Activated B cell treated with CpG ODN at 0.5 μM for 24 hours (primary cell): ENCODE measurements around the gene TRMU. TPM values are rescaled to one million over a fixed set of nuclear protein-coding genes. Genes with fewer than 3 reads are reported as not detected.

Source experiments
- ATAC-seq: fragments of 200-7000 bp; cut with Tn5 transposase; one replicate; pipeline ENCODE4 v1.10.0; 2021; ENCODE audit warnings: low read depth, mild to moderate bottlenecking, moderate library complexity
- CTCF ChIA-PET: fragments of 350-600 bp; sonication (Branson Sonifier 250); formaldehyde crosslinking; loops from one replicate; lab custom pipeline; 2021; ENCODE audit warnings: antibody characterized with exemption; lab: Charles Lee
- POLR2A ChIA-PET: fragments of 350-600 bp; sonication (Branson Sonifier 250); formaldehyde crosslinking; loops from one replicate; lab custom pipeline; 2021; ENCODE audit warnings: antibody characterized with exemption; lab: Charles Lee
- DNase-seq: peaks from one replicate; pipeline ENCODE4 v3.0.0; 2022
- H3K27ac Mint-ChIP-seq: one replicate; pipeline ENCODE4 v1.8.0; 2020; ENCODE audit warnings: mixed read lengths
- H3K27me3 Mint-ChIP-seq: one replicate; pipeline ENCODE4 v1.8.0; 2021; ENCODE audit warnings: mixed read lengths
- H3K36me3 Mint-ChIP-seq: one replicate; pipeline ENCODE4 v1.8.0; 2021; ENCODE audit warnings: low read depth, mixed read lengths
- H3K4me1 Mint-ChIP-seq: one replicate; pipeline ENCODE4 v1.8.0; 2021; ENCODE audit warnings: mixed read lengths
- H3K4me3 Mint-ChIP-seq: one replicate; pipeline ENCODE4 v1.8.0; 2020; ENCODE audit warnings: mild to moderate bottlenecking, mixed read lengths
- H3K9me3 Mint-ChIP-seq: one replicate; pipeline ENCODE4 v1.8.0; 2020; ENCODE audit warnings: mixed read lengths
- intact Hi-C: fragments of 100-400 bp; cut with micrococcal nuclease; formaldehyde crosslinking; loops from one replicate; pipeline ENCODE4 v1.15.1; 2024
- total RNA-seq: library from RNA; stranded (reverse); gene quantifications from 2 replicates; pipeline ENCODE4 v1.2.3, GENCODE V29; 2022
- TF ChIP-seq, protein P1 (sequence below): fragments of 200-600 bp; IDR thresholded peaks from one replicate; pipeline ENCODE4 v1.8.0; 2022; ENCODE audit warnings: antibody characterized with exemption, mild to moderate bottlenecking

The TRMU gene
- total RNA-seq, 1 donor from 2014 or later, result 60.0 TPM

DNA sequence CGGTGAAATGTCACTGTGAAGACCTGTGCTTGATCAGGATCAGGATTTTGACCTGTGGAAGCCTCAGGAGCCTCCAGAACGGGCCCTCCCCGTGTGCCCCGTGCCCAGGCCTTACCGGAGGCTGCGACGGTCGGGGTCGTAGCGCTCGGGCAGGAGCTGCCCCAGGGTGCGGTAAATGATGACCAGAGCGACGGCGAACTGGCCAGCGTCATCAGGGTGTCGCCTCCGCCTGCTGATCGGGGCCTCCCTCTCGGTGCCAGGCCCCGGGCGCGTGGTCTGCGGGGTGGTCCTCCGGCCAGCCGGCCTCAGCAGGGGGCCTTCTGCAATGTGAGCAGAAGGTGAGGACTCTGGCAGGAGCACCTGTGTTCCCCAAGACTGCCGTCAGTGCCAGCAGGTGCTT, 46.2 kb downstream of the TRMU start:
- Mint-ChIP-seq H3K4me3 (no peak overlapping the region), H3K27me3 (no peaks in the 10 kb centered on the region), H3K9me3 (no peaks in the 10 kb centered on the region), H3K36me3 (peaks cover 73% of the 10 kb centered on the region), H3K4me1 (no peaks in the 10 kb centered on the region), H3K27ac (no peak overlapping the region)
- POLR2A ChIA-PET, result no interaction called here
- DNase-seq (no peak), ATAC-seq (no peak)
- TF ChIP-seq, protein P1, sequence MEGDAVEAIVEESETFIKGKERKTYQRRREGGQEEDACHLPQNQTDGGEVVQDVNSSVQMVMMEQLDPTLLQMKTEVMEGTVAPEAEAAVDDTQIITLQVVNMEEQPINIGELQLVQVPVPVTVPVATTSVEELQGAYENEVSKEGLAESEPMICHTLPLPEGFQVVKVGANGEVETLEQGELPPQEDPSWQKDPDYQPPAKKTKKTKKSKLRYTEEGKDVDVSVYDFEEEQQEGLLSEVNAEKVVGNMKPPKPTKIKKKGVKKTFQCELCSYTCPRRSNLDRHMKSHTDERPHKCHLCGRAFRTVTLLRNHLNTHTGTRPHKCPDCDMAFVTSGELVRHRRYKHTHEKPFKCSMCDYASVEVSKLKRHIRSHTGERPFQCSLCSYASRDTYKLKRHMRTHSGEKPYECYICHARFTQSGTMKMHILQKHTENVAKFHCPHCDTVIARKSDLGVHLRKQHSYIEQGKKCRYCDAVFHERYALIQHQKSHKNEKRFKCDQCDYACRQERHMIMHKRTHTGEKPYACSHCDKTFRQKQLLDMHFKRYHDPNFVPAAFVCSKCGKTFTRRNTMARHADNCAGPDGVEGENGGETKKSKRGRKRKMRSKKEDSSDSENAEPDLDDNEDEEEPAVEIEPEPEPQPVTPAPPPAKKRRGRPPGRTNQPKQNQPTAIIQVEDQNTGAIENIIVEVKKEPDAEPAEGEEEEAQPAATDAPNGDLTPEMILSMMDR, result no peak
- intact Hi-C loops, result no loop called here
- CTCF ChIA-PET, result no interaction called here

DNA sequence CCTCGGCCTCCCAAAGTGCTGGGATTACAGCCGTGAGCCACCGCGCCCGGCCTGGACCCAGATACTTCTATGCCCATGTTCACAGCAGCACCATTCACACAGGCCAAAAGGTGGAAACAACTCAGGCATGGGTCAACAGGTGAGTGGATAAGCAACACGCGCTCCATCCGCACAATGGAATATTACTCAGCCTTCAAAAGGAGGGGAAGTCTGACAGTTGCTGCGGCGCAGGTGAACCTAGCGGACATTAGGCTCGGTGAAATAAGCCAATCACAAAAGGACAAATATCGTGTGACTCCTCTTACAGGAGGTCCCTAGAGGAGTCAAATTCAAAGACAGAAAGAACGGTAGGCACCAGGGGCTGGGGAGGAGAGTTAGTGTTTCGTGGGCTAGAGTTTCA, 47.0 kb downstream of the TRMU start:
- H3K4me1 Mint-ChIP-seq, result no peaks in the 10 kb centered on the region
- intact Hi-C loops, result no loop called here
- no peaks in the 10 kb centered on the region for H3K9me3 Mint-ChIP-seq
- no peak overlapping the region for H3K27ac Mint-ChIP-seq
- ATAC-seq (no peak), DNase-seq (no peak)
- POLR2A ChIA-PET, result no interaction called here
- TF ChIP-seq, protein P1, result no peak
- H3K27me3 Mint-ChIP-seq, result no peaks in the 10 kb centered on the region
- CTCF ChIA-PET, result no interaction called here
- no peak overlapping the region for H3K4me3 Mint-ChIP-seq
- peaks cover 67% of the 10 kb centered on the region for H3K36me3 Mint-ChIP-seq

DNA sequence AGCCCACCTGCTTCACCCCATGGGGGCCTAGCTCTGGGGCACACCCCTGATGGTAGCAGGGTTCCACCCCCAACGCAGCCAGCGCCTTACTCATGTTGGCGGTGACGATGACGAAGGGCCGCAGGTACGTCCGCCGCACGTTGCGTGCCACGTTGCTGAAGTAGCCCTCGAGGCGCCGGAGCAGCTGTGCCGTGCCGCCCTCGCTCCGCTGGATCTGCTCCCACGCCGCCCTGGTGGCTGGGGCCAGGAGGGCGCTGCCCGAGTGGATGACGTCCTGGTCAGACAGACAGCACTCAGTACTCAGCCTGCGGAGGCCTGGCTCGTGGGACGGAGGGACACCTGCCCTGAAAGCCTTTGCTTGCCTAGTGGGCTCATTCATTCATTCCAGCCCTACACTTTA, 50.8 kb downstream of the TRMU start:
- TF ChIP-seq, protein P1, result no peak
- ATAC-seq (no peak), DNase-seq (no peak)
- H3K36me3 Mint-ChIP-seq, result peaks cover 42% of the 10 kb centered on the region
- no peaks in the 10 kb centered on the region for H3K27me3 Mint-ChIP-seq
- no peak overlapping the region for H3K4me3 Mint-ChIP-seq
- no peaks in the 10 kb centered on the region for H3K4me1 Mint-ChIP-seq
- ChIA-PET CTCF (interaction anchor here (1.0 kb wide), 1 partner anchor 19 kb away, joined by 4 read pairs; no protein-coding TSS in a partner anchor), POLR2A (no interaction called here)
- no peaks in the 10 kb centered on the region for H3K9me3 Mint-ChIP-seq
- intact Hi-C loops, result no loop called here
- no peak overlapping the region for H3K27ac Mint-ChIP-seq

DNA sequence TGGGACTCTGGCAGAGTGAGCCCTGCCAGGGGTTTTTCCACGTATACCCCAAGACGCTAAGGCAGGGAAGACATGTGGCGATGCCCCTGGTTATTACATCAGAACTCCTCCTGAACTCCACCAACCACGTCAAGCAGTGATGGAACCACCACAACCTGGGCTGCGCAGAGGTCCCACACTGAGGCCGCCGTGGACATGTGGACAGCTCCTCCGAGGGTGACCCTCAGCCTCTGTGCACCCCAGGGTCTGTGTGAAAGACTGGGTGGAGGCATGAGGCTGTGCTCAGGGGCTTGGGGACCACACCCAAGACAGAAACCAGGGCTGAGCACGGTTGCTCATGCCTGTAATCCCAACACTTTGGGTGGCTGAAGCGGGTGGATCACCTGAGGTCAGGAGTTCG, 52.2 kb downstream of the TRMU start:
- no peaks in the 10 kb centered on the region for H3K4me1 Mint-ChIP-seq
- H3K9me3 Mint-ChIP-seq, result no peaks in the 10 kb centered on the region
- no peaks in the 10 kb centered on the region for H3K27me3 Mint-ChIP-seq
- DNase-seq, result no peak
- ATAC-seq, result no peak
- intact Hi-C loops, result no loop called here
- peaks cover 39% of the 10 kb centered on the region for H3K36me3 Mint-ChIP-seq
- TF ChIP-seq, protein P1, result no peak
- H3K27ac Mint-ChIP-seq, result no peak overlapping the region
- CTCF ChIA-PET, result no interaction called here
- POLR2A ChIA-PET, result no interaction called here
- H3K4me3 Mint-ChIP-seq, result no peak overlapping the region

DNA sequence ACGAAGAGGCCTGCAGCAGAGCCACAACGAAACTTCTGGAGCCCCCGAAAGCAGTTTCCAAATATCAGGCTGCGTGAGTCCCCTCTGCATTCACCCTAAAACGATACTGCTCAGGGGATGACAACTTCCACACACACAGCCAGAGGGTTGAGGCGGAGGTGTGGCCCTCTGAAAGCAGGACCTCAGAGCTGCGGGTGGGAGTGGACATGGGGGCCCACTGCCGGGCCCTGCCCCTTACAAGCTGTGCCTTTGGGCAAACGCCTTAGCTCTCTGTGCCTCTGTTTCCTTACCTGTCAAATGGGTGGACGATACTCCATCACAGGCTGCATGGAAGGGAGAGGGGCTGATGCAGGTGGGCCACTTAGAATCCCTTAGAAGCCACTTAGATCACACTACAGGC, 53.1 kb downstream of the TRMU start:
- ChIA-PET POLR2A (no interaction called here), CTCF (no interaction called here)
- intact Hi-C loops, result no loop called here
- Mint-ChIP-seq H3K36me3 (peaks cover 33% of the 10 kb centered on the region), H3K4me1 (no peaks in the 10 kb centered on the region), H3K27me3 (no peaks in the 10 kb centered on the region), H3K4me3 (no peak overlapping the region), H3K27ac (no peak overlapping the region), H3K9me3 (no peaks in the 10 kb centered on the region)
- TF ChIP-seq, protein P1, result no peak
- DNase-seq, result no peak
- ATAC-seq, result no peak
